Measurements from ENCODE around the gene DGKE. TPM values are rescaled to one million over a fixed set of nuclear protein-coding genes. Genes with fewer than 3 reads are reported as not detected.

Gene DGKE
- total RNA-seq, 1 experiment from 2014 or later, result 10.0 TPM

DNA sequence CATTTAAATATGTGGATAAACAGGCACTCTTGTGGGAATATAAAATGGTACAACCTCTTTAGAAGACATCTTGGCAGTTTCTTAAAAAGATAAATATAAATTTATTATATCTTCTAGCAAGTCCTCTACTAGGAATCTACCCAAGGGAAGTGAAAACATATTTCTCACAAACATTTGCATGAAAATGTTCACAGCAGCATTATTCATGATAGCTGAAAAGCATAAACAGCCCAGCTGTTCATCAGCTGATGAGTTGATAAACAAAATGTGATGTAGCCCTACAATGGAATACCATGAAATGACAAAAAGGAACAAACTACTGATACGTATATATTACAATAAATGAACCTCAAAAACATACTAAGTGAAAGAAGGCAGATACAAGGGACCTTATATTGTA, 12.0 kb downstream of the DGKE start:
- intact Hi-C loops (cut with micrococcal nuclease; ENCODE audit: unreplicated experiment), result no loop called here
- Histone ChIP-seq H3K36me3 (ENCODE audit: insufficient read depth, low read length, poor library complexity, severe bottlenecking) (peaks cover 7% of the 10 kb centered on the region), H3K9me3 (ENCODE audit: low read depth, low read length, poor library complexity, severe bottlenecking) (no peaks in the 10 kb centered on the region), H3K4me1 (ENCODE audit: insufficient read depth, low read length, poor library complexity, severe bottlenecking) (peaks cover 8% of the 10 kb centered on the region), H3K27ac (ENCODE audit: low read depth, low read length, poor library complexity, severe bottlenecking) (no peak overlapping the region), H3K4me3 (ENCODE audit: low read depth, low read length, poor library complexity, severe bottlenecking) (no peak overlapping the region), H3K27me3 (replicated peaks; ENCODE audit: insufficient read depth, low read depth, low read length, poor library complexity) (no peaks in the 10 kb centered on the region)
- no peak for DNase-seq (ENCODE audit: low spot score)
- POLR2A ChIA-PET (ENCODE audit: low non-redundant PET), result no interaction called here
- BruUV-seq (replicated peaks), result no TSS peak
- CTCF ChIA-PET, result no interaction called here
- TF ChIP-seq, protein P1, sequence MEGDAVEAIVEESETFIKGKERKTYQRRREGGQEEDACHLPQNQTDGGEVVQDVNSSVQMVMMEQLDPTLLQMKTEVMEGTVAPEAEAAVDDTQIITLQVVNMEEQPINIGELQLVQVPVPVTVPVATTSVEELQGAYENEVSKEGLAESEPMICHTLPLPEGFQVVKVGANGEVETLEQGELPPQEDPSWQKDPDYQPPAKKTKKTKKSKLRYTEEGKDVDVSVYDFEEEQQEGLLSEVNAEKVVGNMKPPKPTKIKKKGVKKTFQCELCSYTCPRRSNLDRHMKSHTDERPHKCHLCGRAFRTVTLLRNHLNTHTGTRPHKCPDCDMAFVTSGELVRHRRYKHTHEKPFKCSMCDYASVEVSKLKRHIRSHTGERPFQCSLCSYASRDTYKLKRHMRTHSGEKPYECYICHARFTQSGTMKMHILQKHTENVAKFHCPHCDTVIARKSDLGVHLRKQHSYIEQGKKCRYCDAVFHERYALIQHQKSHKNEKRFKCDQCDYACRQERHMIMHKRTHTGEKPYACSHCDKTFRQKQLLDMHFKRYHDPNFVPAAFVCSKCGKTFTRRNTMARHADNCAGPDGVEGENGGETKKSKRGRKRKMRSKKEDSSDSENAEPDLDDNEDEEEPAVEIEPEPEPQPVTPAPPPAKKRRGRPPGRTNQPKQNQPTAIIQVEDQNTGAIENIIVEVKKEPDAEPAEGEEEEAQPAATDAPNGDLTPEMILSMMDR (conservative IDR thresholded peaks at IDR 0.05; ENCODE audit: low read depth, low read length), result no peak
- TF ChIP-seq EZH2 (IDR thresholded peaks at IDR 0.05; ENCODE audit: borderline replicate concordance, low read depth, low read length, poor library complexity, severe bottlenecking), result no peak

DNA sequence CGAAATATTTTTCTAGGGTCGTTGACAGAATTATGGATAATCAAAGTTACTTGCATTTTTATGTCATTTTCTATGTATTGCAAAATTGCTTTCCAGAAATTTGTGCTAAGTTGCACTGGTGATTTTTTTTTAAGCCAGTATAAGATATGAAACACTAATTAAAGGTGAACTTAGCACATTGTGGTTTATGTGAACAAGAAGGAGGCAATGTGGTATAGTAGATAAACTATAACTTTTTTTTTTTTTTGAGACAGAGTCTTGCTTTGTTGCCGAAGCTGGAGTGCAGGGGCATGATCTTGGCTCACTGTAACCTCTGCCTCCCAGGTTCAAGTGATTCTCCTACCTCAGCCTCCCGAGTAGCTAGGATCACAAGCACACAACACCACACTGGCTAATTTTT, 13.2 kb downstream of the DGKE start:
- intact Hi-C loops (cut with micrococcal nuclease; ENCODE audit: unreplicated experiment), result no loop called here
- Histone ChIP-seq H3K9me3 (ENCODE audit: low read depth, low read length, poor library complexity, severe bottlenecking) (no peaks in the 10 kb centered on the region), H3K36me3 (ENCODE audit: insufficient read depth, low read length, poor library complexity, severe bottlenecking) (peaks cover 7% of the 10 kb centered on the region), H3K4me1 (ENCODE audit: insufficient read depth, low read length, poor library complexity, severe bottlenecking) (peaks cover 8% of the 10 kb centered on the region), H3K4me3 (ENCODE audit: low read depth, low read length, poor library complexity, severe bottlenecking) (no peak overlapping the region), H3K27ac (ENCODE audit: low read depth, low read length, poor library complexity, severe bottlenecking) (no peak overlapping the region), H3K27me3 (replicated peaks; ENCODE audit: insufficient read depth, low read depth, low read length, poor library complexity) (no peaks in the 10 kb centered on the region)
- POLR2A ChIA-PET (ENCODE audit: low non-redundant PET), result interaction anchor here (0.7 kb wide), 1 partner anchor 132 kb away, joined by 3 read pairs; no protein-coding TSS in a partner anchor
- no TSS peak for BruUV-seq (replicated peaks)
- TF ChIP-seq, protein P1 (conservative IDR thresholded peaks at IDR 0.05; ENCODE audit: low read depth, low read length), result no peak
- TF ChIP-seq EZH2 (IDR thresholded peaks at IDR 0.05; ENCODE audit: borderline replicate concordance, low read depth, low read length, poor library complexity, severe bottlenecking), result no peak
- no peak for DNase-seq (ENCODE audit: low spot score)
- CTCF ChIA-PET, result no interaction called here

DNA sequence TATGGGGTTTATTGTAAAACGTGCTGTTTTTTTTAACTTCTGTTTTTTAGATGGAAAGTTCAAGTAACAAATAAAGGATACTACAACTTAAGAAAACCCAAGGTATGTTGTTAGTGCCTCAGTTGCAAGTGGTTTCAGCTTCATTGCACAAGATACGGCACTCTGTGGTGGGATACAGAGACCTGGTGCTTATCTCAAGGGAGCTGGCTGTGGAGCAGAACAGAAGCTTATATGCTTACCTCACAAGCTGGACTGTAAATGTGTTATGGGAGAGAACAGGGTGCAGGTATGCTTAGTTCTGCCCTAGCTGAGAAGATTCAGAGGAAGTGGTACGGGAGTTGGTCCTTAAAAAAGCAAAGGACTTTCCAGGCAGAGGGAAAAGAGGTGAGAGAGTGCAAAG, 15.2 kb downstream of the DGKE start:
- Histone ChIP-seq H3K4me1 (ENCODE audit: insufficient read depth, low read length, poor library complexity, severe bottlenecking) (no peaks in the 10 kb centered on the region), H3K9me3 (ENCODE audit: low read depth, low read length, poor library complexity, severe bottlenecking) (no peaks in the 10 kb centered on the region), H3K36me3 (ENCODE audit: insufficient read depth, low read length, poor library complexity, severe bottlenecking) (peaks cover 7% of the 10 kb centered on the region), H3K4me3 (ENCODE audit: low read depth, low read length, poor library complexity, severe bottlenecking) (no peak overlapping the region), H3K27me3 (replicated peaks; ENCODE audit: insufficient read depth, low read depth, low read length, poor library complexity) (no peaks in the 10 kb centered on the region), H3K27ac (ENCODE audit: low read depth, low read length, poor library complexity, severe bottlenecking) (no peak overlapping the region)
- no peak for DNase-seq (ENCODE audit: low spot score)
- BruUV-seq (replicated peaks), result no TSS peak
- TF ChIP-seq EZH2 (IDR thresholded peaks at IDR 0.05; ENCODE audit: borderline replicate concordance, low read depth, low read length, poor library complexity, severe bottlenecking), result no peak
- TF ChIP-seq, protein P1 (conservative IDR thresholded peaks at IDR 0.05; ENCODE audit: low read depth, low read length), result no peak
- ChIA-PET CTCF (no interaction called here), POLR2A (ENCODE audit: low non-redundant PET) (no interaction called here)
- intact Hi-C loops (cut with micrococcal nuclease; ENCODE audit: unreplicated experiment), result no loop called here

Measured in A673 (cell line).